ENCODE results near the gene MGAT5.

The MGAT5 gene

GRCh38 chr2:134259571-134259970 lies 5.7 kb downstream of the MGAT5 start:
- Histone ChIP-seq H3K4me1 (ENCODE audit: insufficient read depth, poor library complexity, severe bottlenecking) (no peaks in the 10 kb centered on the region), H3K36me3 (ENCODE audit: low read depth) (peaks cover 3% of the 10 kb centered on the region; the same call in 1 of the 2 replicates), H3K9me3 (ENCODE audit: severe bottlenecking) (no peaks in the 10 kb centered on the region), H3K4me3 (ENCODE audit: severe bottlenecking) (no peak overlapping the region), H3K27ac (ENCODE audit: poor library complexity, severe bottlenecking) (no peak overlapping the region), H3K27me3 (ENCODE audit: insufficient read depth, poor library complexity, severe bottlenecking) (no peaks in the 10 kb centered on the region)
- DNase-seq (ENCODE audit: low spot score) = no peak
- TF ChIP-seq CTCF (IDR thresholded peaks at IDR 0.05; ENCODE audit: poor library complexity, severe bottlenecking) = no peak
- ATAC-seq (ENCODE audit: low read depth) = no peak

GRCh38 chr2:134259994-134260393 lies 6.1 kb downstream of the MGAT5 start:
- DNase-seq (ENCODE audit: low spot score) (no peak), ATAC-seq (ENCODE audit: low read depth) (no peak)
- no peaks in the 10 kb centered on the region for H3K9me3 ChIP-seq (ENCODE audit: severe bottlenecking)
- TF ChIP-seq CTCF (IDR thresholded peaks at IDR 0.05; ENCODE audit: poor library complexity, severe bottlenecking) = no peak
- no peak overlapping the region for H3K27ac ChIP-seq (ENCODE audit: poor library complexity, severe bottlenecking)
- H3K36me3 ChIP-seq (ENCODE audit: low read depth) = no peaks in the 10 kb centered on the region
- no peaks in the 10 kb centered on the region for H3K27me3 ChIP-seq (ENCODE audit: insufficient read depth, poor library complexity, severe bottlenecking)
- H3K4me3 ChIP-seq (ENCODE audit: severe bottlenecking) = no peak overlapping the region
- H3K4me1 ChIP-seq (ENCODE audit: insufficient read depth, poor library complexity, severe bottlenecking) = no peaks in the 10 kb centered on the region

DNA sequence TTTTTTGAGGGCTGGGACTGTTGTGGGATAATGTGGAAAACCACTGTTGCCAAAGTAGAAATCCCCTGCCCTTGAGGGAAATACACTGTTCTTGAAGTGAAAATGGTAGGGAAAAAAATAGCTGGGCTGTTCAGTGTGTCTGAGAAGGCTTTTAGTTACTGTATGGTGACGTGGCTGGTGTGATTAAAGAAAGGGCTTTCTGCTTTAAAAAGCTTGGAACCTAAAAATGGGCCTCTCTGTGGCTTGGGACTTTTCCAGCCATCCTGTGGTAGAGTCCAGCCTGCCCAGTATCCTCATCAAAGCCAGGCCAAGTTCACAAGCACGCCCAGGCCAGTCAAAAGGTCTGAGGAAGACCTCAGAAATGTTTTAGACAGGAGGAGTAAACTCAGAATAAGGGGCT lies 6.8 kb downstream of the MGAT5 start:
- H3K27ac ChIP-seq (ENCODE audit: poor library complexity, severe bottlenecking) = no peak overlapping the region
- no peak for TF ChIP-seq CTCF (IDR thresholded peaks at IDR 0.05; ENCODE audit: poor library complexity, severe bottlenecking)
- no peak for ATAC-seq (ENCODE audit: low read depth)
- no peaks in the 10 kb centered on the region for H3K9me3 ChIP-seq (ENCODE audit: severe bottlenecking)
- no peaks in the 10 kb centered on the region for H3K4me1 ChIP-seq (ENCODE audit: insufficient read depth, poor library complexity, severe bottlenecking)
- H3K27me3 ChIP-seq (ENCODE audit: insufficient read depth, poor library complexity, severe bottlenecking) = no peaks in the 10 kb centered on the region
- H3K36me3 ChIP-seq (ENCODE audit: low read depth) = no peaks in the 10 kb centered on the region
- no peak overlapping the region for H3K4me3 ChIP-seq (ENCODE audit: severe bottlenecking)
- no peak for DNase-seq (ENCODE audit: low spot score)

DNA sequence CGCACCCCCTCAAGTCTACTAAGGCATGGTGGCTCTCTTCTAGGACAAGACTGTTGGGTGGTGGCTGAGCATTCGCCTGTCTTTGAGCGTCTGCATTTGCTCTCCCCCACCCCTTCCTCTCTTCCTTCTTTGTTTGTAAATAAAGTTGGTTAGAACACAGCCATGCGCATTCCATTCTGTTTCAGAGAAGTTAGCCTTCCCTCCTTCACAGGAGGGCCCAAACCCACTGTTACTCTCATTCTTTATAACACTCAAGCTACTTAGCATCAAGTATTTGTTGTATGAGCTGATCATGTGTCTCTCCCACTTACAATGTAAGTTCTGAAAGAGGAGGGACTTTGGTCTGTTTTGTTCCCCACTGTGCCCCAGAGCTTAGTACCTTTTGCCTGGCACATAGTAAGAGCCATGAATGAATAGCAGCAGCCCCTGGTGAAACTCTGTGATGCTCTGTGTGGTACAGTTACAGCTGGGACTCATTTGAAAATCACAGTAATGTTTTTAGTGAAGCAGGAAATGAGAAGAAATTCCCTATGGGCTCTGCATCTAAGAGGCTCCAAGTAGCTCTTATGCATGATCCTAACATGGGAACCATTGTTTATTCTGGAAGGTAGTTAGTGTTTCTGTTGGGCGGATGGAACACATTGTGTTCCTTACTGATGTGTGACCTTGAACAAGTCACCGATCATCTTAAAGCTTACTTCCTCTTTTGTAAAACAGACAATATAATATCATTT lies 7.7 kb downstream of the MGAT5 start:
- ATAC-seq (ENCODE audit: low read depth) = no peak
- no peaks in the 10 kb centered on the region for H3K4me1 ChIP-seq (ENCODE audit: insufficient read depth, poor library complexity, severe bottlenecking)
- H3K27me3 ChIP-seq (ENCODE audit: insufficient read depth, poor library complexity, severe bottlenecking) = no peaks in the 10 kb centered on the region
- DNase-seq (ENCODE audit: low spot score) = no peak
- no peaks in the 10 kb centered on the region for H3K9me3 ChIP-seq (ENCODE audit: severe bottlenecking)
- no peak overlapping the region for H3K27ac ChIP-seq (ENCODE audit: poor library complexity, severe bottlenecking)
- H3K4me3 ChIP-seq (ENCODE audit: severe bottlenecking) = no peak overlapping the region
- H3K36me3 ChIP-seq (ENCODE audit: low read depth) = no peaks in the 10 kb centered on the region
- no peak for TF ChIP-seq CTCF (IDR thresholded peaks at IDR 0.05; ENCODE audit: poor library complexity, severe bottlenecking)

DNA sequence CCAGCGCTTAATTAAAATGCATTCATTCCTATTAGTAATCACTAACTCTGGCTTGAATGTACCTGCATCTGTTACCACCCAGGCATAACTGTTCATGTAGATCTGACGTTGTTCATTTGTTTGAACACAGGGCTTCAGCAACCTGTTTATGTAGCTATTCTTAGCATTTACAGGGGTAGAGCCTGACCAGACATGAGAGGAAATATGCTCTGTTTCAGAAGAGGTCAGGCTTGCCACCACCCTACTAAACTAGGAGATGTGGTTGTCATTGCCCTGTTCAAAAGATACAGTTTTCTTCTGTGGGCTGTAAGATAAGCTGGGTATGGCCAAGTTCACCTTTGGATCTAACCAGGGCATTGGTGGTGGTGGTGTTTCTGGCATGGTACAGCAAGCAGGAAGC lies 8.8 kb downstream of the MGAT5 start:
- DNase-seq (ENCODE audit: low spot score) = no peak
- no peak for ATAC-seq (ENCODE audit: low read depth)
- H3K9me3 ChIP-seq (ENCODE audit: severe bottlenecking) = no peaks in the 10 kb centered on the region
- TF ChIP-seq CTCF (IDR thresholded peaks at IDR 0.05; ENCODE audit: poor library complexity, severe bottlenecking) = no peak
- no peak overlapping the region for H3K27ac ChIP-seq (ENCODE audit: poor library complexity, severe bottlenecking)
- H3K36me3 ChIP-seq (ENCODE audit: low read depth) = no peaks in the 10 kb centered on the region
- H3K4me3 ChIP-seq (ENCODE audit: severe bottlenecking) = no peak overlapping the region
- H3K27me3 ChIP-seq (ENCODE audit: insufficient read depth, poor library complexity, severe bottlenecking) = no peaks in the 10 kb centered on the region
- no peaks in the 10 kb centered on the region for H3K4me1 ChIP-seq (ENCODE audit: insufficient read depth, poor library complexity, severe bottlenecking)
